CD8-positive, alpha-beta memory T cell (primary cell): ENCODE results near the gene PHF20. TPM values are rescaled to one million over a fixed set of nuclear protein-coding genes. Genes with fewer than 3 reads are reported as not detected.
"Not testable (repeated sequence)": the region's sequence is repeated elsewhere in the genome, so short reads cannot be mapped to it uniquely, and the experiment has no call there.

Experiments
- CTCF ChIA-PET: fragments of 350-600 bp; sonication (Branson Sonifier 250); formaldehyde crosslinking; loops from one replicate; lab custom pipeline; 2021; ENCODE audit warnings: antibody characterized with exemption; lab: Charles Lee
- POLR2A ChIA-PET: fragments of 350-600 bp; sonication (Branson Sonifier 250); formaldehyde crosslinking; loops from one replicate; lab custom pipeline; 2021; ENCODE audit warnings: antibody characterized with exemption; lab: Charles Lee
- DNase-seq, 5 donors: peaks; one replicate each; pipeline versions ENCODE4 v3.0.0 to v3.0.0-alpha.2; 2020 to 2022; ENCODE audit warnings: mixed read lengths in 1 of 5
- H3K27ac ChIP-seq: one replicate; pipeline ENCODE4 v1.7.0; 2013; ENCODE audit warnings: low read depth, mild to moderate bottlenecking, low read length, moderate library complexity
- H3K27me3 ChIP-seq: 2 replicates; pipeline ENCODE4 v1.7.0; 2013; ENCODE audit warnings: low read length, mild to moderate bottlenecking; ENCODE audit not compliant: insufficient read depth, poor library complexity, severe bottlenecking
- H3K36me3 ChIP-seq: 2 replicates; pipeline ENCODE4 v1.7.0; 2013; ENCODE audit warnings: mild to moderate bottlenecking, low read length, moderate library complexity; ENCODE audit not compliant: insufficient read depth
- H3K4me1 ChIP-seq: 2 replicates; pipeline ENCODE4 v1.7.0; 2013; ENCODE audit warnings: mild to moderate bottlenecking, low read length, moderate library complexity; ENCODE audit not compliant: insufficient read depth
- H3K4me3 ChIP-seq: 2 replicates; pipeline ENCODE4 v1.7.0; 2013; ENCODE audit warnings: mild to moderate bottlenecking, low read length
- H3K9me3 ChIP-seq: 2 replicates; pipeline ENCODE4 v1.7.0; 2013; ENCODE audit warnings: mild to moderate bottlenecking, low read length
- H3K27ac Mint-ChIP-seq, 8 donors: one replicate each; pipeline ENCODE4 v1.8.0; 2020 to 2021; ENCODE audit warnings: mixed read lengths in 8 of 8, mild to moderate bottlenecking in 6 of 8, inconsistent platforms in 3 of 8, moderate library complexity in 3 of 8
- H3K27me3 Mint-ChIP-seq, 2 donors: one replicate each; pipeline ENCODE4 v1.8.0; 2020 to 2021; ENCODE audit warnings: mixed read lengths in 2 of 2, mild to moderate bottlenecking in 1 of 2, moderate library complexity in 1 of 2
- H3K36me3 Mint-ChIP-seq, 3 donors: one replicate each; pipeline ENCODE4 v1.8.0; 2020 to 2021; ENCODE audit warnings: mixed read lengths in 3 of 3, inconsistent platforms in 1 of 3, mild to moderate bottlenecking in 1 of 3
- H3K4me1 Mint-ChIP-seq, 3 donors: one replicate each; pipeline ENCODE4 v1.8.0; 2020 to 2021; ENCODE audit warnings: mixed read lengths in 3 of 3, inconsistent platforms in 1 of 3, mild to moderate bottlenecking in 1 of 3
- H3K4me3 Mint-ChIP-seq, 7 donors: one replicate each; pipeline ENCODE4 v1.8.0; 2020 to 2021; ENCODE audit warnings: mixed read lengths in 7 of 7, mild to moderate bottlenecking in 6 of 7, moderate library complexity in 4 of 7, inconsistent platforms in 2 of 7
- H3K9me3 Mint-ChIP-seq, 5 donors: one replicate each; pipeline ENCODE4 v1.8.0; 2020 to 2022; ENCODE audit warnings: mixed read lengths in 5 of 5, mild to moderate bottlenecking in 3 of 5, moderate library complexity in 2 of 5, inconsistent platforms in 1 of 5
- polyA plus RNA-seq: library from polyadenylated mRNA; unstranded; fragments of 300-500 nt; fragmentation: Illumina TruSeq; gene quantifications from one replicate; pipeline ENCODE4 v1.2.3, GENCODE V29; 2021
- total RNA-seq, 2 experiments: library from RNA; stranded (reverse); gene quantifications; one replicate each; pipeline ENCODE4 v1.2.3, GENCODE V29; 2021

The PHF20 gene
- total and polyA plus RNA-seq, 3 experiments from 2014 or later: 53.9 to 124 (median 54.3) TPM

DNA sequence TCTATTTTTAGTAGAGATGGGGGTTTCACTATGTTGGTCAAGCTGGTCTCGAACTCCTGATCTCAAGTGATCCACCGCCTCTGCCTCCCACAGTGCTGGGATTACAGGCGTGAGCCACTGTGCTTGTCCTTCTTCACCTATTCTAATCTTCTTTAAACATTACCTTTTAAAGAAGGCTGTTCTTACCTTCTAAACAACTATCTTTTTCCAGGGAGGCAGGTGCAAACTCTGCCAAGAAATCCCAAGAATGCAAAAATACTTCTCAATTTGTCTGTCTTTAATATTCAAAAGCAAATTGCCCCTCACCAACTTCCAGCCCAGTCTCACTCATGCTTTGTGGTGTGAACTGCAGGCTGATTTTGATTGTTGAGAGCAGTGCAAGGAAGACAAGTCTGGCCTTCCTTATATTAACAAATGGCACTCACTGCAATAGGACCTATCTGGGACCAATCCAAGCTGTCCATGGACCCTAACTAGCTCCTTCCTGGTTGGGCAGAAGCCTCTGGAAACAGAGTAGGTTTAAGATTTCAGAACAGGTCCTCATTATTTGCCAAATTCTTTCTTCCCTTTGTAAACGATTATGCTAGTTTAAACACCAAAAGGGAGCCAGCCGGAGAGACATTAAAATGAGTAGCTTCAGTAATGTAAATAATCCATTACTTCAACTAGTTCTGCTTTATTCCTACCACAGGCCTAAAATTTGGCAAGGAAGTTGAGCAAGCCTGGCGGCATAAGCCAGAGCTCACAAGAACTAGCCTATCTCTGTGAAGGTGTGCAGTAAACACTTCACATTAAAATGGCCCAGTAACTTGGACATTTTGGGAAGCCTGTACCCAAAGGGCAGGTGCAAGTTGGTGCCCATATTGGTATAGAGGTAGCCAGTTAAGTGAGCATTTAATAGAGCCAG, 180.9 kb downstream of the PHF20 start:
- Mint-ChIP-seq H3K4me1 (peaks cover 15 to 37% (median 26%) of the 10 kb centered on the region in 3 donors), H3K9me3 (no peaks in the 10 kb centered on the region), H3K4me3 (peak overlapping the region; percentile 97 to 100 (median 99)), H3K27me3 (peaks cover 0 to 3% of the 10 kb centered on the region in 2 donors), H3K27ac (peak overlapping the region; percentile 94 to 100 (median 100)), H3K36me3 (peaks cover 0 to 29% (median under 1%) of the 10 kb centered on the region in 3 donors)
- Histone ChIP-seq H3K27ac (peak overlapping the region; percentile 97), H3K4me1 (peaks cover 27% of the 10 kb centered on the region), H3K9me3 (no peaks in the 10 kb centered on the region), H3K4me3 (peak overlapping the region; percentile 83), H3K27me3 (no peaks in the 10 kb centered on the region), H3K36me3 (peaks cover 5% of the 10 kb centered on the region)
- CTCF ChIA-PET: interaction anchor here (0.9 to 2.5 kb wide), 4 partner anchors 10 to 288 kb away, joined by 3 to 18 read pairs (median 9); partner anchors contain the start of genes CPNE1, RBM12 and RBM39
- POLR2A ChIA-PET: interaction anchor here (1.0 to 2.7 kb wide), 4 partner anchors 181 to 668 kb away, joined by 3 to 40 read pairs (median 13); partner anchors contain the start of genes EIF6, PHF20 and RBM39
- DNase-seq: peak in 1 of 5 donors; percentile 2

- ChIA-PET POLR2A (interaction anchor here (0.5 to 2.7 kb wide), 26 partner anchors 9 to 1842 kb away, joined by 3 to 40 read pairs (median 4); partner anchors contain the start of genes CPNE1, EIF2S2, EIF6 and ITCH), CTCF (interaction anchor here (0.6 to 2.5 kb wide), 39 partner anchors 8 to 1960 kb away, joined by 3 to 18 read pairs (median 3); partner anchors contain the start of genes CEP250, CNBD2, CPNE1 and DYNLRB1)
- peak overlapping the region; percentile 94 to 100 (median 100) for H3K27ac Mint-ChIP-seq
These were observed 181.8 kb downstream of the PHF20 start for GRCh38 chr20:35953387-35954199.

GRCh38 chr20:35954200-35954906, 182.5 kb downstream of the PHF20 start, which contains the start of gene SCAND1:
TSS of gene SCAND1 (minus strand) at chr20:35954502. CDS start at chr20:35954284, 218 bp downstream.
- Mint-ChIP-seq H3K4me1 (peaks cover 15 to 37% (median 26%) of the 10 kb centered on the region in 3 donors), H3K27ac (peak within 1 kb of the TSS; percentile 94 to 100 (median 100)), H3K9me3 (no peaks in the 10 kb centered on the region), H3K4me3 (peak within 1 kb of the TSS; percentile 97 to 100 (median 99)), H3K27me3 (peaks cover 0 to 3% of the 10 kb centered on the region in 2 donors), H3K36me3 (peaks cover 0 to 14% (median 0%) of the 10 kb centered on the region in 3 donors)
- DNase-seq: peak; percentile 94 to 99 (median 97)
- POLR2A ChIA-PET: interaction anchor here (0.5 to 2.7 kb wide), 28 partner anchors 8 to 1842 kb away, joined by 3 to 40 read pairs (median 4); partner anchors contain the start of genes CPNE1, EIF2S2, EIF6 and ERGIC3
- H3K27ac ChIP-seq: peak within 1 kb of the TSS; percentile 97
- CTCF ChIA-PET: interaction anchor here (0.6 to 2.5 kb wide), 42 partner anchors 8 to 1961 kb away, joined by 3 to 18 read pairs (median 3); partner anchors contain the start of genes CEP250, CNBD2, CPNE1 and DYNLRB1
- H3K27me3 ChIP-seq: no peaks in the 10 kb centered on the region
- peaks cover 27% of the 10 kb centered on the region for H3K4me1 ChIP-seq
- H3K9me3 ChIP-seq: no peaks in the 10 kb centered on the region
- peak within 1 kb of the TSS; percentile 83 for H3K4me3 ChIP-seq
- no peaks in the 10 kb centered on the region for H3K36me3 ChIP-seq

More at GRCh38 chr20:35953387-35954199, 181.8 kb downstream of the PHF20 start:
- H3K4me1 ChIP-seq: peaks cover 27% of the 10 kb centered on the region
- H3K36me3 ChIP-seq: no peaks in the 10 kb centered on the region
- Mint-ChIP-seq H3K9me3 (no peaks in the 10 kb centered on the region), H3K36me3 (peaks cover 0 to 21% (median 0%) of the 10 kb centered on the region in 3 donors), H3K27me3 (peaks cover 0 to 3% of the 10 kb centered on the region in 2 donors), H3K4me1 (peaks cover 15 to 37% (median 26%) of the 10 kb centered on the region in 3 donors), H3K4me3 (peak overlapping the region; percentile 97 to 100 (median 99))
- H3K9me3 ChIP-seq: no peaks in the 10 kb centered on the region
- no peaks in the 10 kb centered on the region for H3K27me3 ChIP-seq
- peak; percentile 61 to 83 (median 73) for DNase-seq
- H3K27ac ChIP-seq: peak overlapping the region; percentile 97
- H3K4me3 ChIP-seq: peak overlapping the region; percentile 83

DNA sequence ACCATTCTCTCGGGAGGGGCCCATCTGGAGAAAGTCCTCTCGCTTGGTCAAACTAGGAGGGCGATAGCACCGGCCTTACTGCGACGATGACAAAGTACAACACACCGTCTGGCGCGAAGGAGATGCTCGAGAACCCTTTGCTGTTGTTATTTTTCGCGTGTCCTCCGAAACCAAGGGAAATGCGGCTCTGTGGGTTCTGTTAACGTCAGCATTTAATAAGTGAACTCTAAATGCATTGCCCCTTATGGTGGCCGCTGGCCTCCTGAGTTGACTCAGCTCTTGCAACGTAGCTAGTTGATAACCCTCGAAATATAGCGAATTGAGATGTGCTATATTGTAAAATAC, 183.1 kb downstream of the PHF20 start:
- no peaks in the 10 kb centered on the region for H3K9me3 Mint-ChIP-seq
- H3K9me3 ChIP-seq: no peaks in the 10 kb centered on the region
- CTCF ChIA-PET: interaction anchor here (0.6 to 2.5 kb wide), 28 partner anchors 7 to 1439 kb away, joined by 3 to 18 read pairs (median 4); partner anchors contain the start of genes CNBD2, DYNLRB1, ERGIC3 and PHF20

GRCh38 chr20:35956616-35957015, 184.8 kb downstream of the PHF20 start:
- Histone ChIP-seq H3K9me3 (no peaks in the 10 kb centered on the region), H3K27me3 (no peaks in the 10 kb centered on the region), H3K27ac (no peak overlapping the region), H3K36me3 (no peaks in the 10 kb centered on the region), H3K4me1 (peaks cover 27% of the 10 kb centered on the region), H3K4me3 (no peak overlapping the region)
- ChIA-PET POLR2A (no interaction called here), CTCF (no interaction called here)
- H3K27ac Mint-ChIP-seq: peak overlapping the region in 3 of 8 donors; percentile 42 to 51 (median 48)
- H3K27me3 Mint-ChIP-seq: peaks cover 0 to 3% of the 10 kb centered on the region in 2 donors
- H3K36me3 Mint-ChIP-seq: peaks cover 0 to 14% (median 0%) of the 10 kb centered on the region in 3 donors
- no peak for DNase-seq
- no peaks in the 10 kb centered on the region for H3K9me3 Mint-ChIP-seq
- peak overlapping the region in 4 of 7 donors; percentile 28 to 43 (median 35) for H3K4me3 Mint-ChIP-seq
- peaks cover 15 to 36% (median 26%) of the 10 kb centered on the region in 3 donors for H3K4me1 Mint-ChIP-seq

More for the DNA sequence above, 183.1 kb downstream of the PHF20 start:
- POLR2A ChIA-PET: interaction anchor here (0.6 to 2.7 kb wide), 15 partner anchors 8 to 1843 kb away, joined by 3 to 40 read pairs (median 6); partner anchors contain the start of genes CPNE1, EIF2S2, ERGIC3 and ITCH
- Mint-ChIP-seq H3K4me3 (peak overlapping the region; percentile 97 to 100 (median 99)), H3K4me1 (peaks cover 15 to 37% (median 26%) of the 10 kb centered on the region in 3 donors), H3K27ac (peak overlapping the region; percentile 94 to 100 (median 100)), H3K36me3 (peaks cover 0 to 14% (median 0%) of the 10 kb centered on the region in 3 donors), H3K27me3 (peaks cover 0 to 3% of the 10 kb centered on the region in 2 donors)
- Histone ChIP-seq H3K4me1 (peaks cover 27% of the 10 kb centered on the region), H3K27ac (peak overlapping the region; percentile 97), H3K36me3 (no peaks in the 10 kb centered on the region), H3K27me3 (no peaks in the 10 kb centered on the region), H3K4me3 (peak overlapping the region; percentile 83)
- DNase-seq: peak in 3 of 5 donors; percentile 15 to 75 (median 67)

GRCh38 chr20:35959291-35959690, 187.5 kb downstream of the PHF20 start:
- H3K27me3 ChIP-seq, POLR2A ChIA-PET, H3K27ac Mint-ChIP-seq, H3K4me3 ChIP-seq, DNase-seq, H3K4me1 ChIP-seq, H3K9me3 Mint-ChIP-seq, H3K36me3 Mint-ChIP-seq, H3K9me3 ChIP-seq, H3K27ac ChIP-seq, H3K27me3 Mint-ChIP-seq, H3K4me3 Mint-ChIP-seq, H3K36me3 ChIP-seq: not testable (repeated sequence)
- H3K4me1 Mint-ChIP-seq: peaks cover 8 to 18% (median 10%) of the 10 kb centered on the region in 3 donors
- CTCF ChIA-PET: interaction anchor here (1.4 kb wide), 1 partner anchor 13 kb away, joined by 3 read pairs; no protein-coding TSS in a partner anchor
